NCI-H82 treated with DMSO at 0.1 percent for 48 hours (cell line): ENCODE results near the gene HOXA7.

ENCODE experiments used
- DNase-seq: peaks from one replicate; lab custom pipeline; 2025; ENCODE audit not compliant: unreplicated experiment; lab: John Stamatoyannopoulos, UW

The HOXA7 gene

DNA sequence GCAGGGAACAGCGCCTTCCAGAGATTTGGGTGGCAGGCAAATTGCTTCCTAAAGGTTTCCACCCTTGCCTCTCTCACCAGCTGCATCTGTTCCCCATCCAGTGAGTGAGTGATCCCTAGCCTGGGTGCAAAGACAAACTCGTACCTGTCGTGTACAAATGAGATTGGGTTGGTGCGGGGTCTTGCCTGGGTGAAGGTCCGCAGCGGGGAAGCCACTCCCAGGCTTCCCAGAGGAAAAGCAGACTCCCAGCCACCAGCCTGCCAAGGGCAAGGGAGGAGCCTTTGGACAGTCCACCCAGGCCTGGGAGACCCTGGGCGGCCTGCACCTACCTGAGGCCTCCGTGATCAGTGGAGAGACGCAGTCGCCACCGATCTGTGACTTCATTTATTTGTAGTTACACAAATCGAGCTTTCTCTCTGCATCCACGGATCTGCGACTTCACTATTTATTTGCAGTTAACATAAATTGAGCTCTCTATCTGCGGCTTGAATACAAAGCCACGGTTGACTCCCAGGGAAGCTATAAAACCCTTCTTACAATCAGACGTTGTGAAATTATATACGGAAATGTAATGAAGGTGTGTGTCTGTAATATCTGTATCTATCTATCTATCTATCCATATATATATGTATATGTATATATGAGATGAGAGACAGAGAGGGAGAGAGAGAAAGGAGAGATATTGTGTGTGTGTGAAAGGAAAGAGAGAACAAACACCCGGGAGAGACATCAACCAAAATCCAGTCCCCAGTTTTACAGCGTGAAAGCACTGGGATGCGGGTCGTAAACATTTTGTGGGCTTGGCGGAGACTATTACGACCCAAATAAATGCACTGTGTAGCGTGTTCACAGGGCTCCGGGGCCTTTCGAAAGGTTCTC, 3.0 kb upstream of the HOXA7 start:
- DNase-seq = no peak

GRCh38 chr7:27158436-27159265, 2.2 kb upstream of the HOXA7 start:
- no peak for DNase-seq

GRCh38 chr7:27157702-27158431, 1.4 kb upstream of the HOXA7 start:
- no peak for DNase-seq

DNA sequence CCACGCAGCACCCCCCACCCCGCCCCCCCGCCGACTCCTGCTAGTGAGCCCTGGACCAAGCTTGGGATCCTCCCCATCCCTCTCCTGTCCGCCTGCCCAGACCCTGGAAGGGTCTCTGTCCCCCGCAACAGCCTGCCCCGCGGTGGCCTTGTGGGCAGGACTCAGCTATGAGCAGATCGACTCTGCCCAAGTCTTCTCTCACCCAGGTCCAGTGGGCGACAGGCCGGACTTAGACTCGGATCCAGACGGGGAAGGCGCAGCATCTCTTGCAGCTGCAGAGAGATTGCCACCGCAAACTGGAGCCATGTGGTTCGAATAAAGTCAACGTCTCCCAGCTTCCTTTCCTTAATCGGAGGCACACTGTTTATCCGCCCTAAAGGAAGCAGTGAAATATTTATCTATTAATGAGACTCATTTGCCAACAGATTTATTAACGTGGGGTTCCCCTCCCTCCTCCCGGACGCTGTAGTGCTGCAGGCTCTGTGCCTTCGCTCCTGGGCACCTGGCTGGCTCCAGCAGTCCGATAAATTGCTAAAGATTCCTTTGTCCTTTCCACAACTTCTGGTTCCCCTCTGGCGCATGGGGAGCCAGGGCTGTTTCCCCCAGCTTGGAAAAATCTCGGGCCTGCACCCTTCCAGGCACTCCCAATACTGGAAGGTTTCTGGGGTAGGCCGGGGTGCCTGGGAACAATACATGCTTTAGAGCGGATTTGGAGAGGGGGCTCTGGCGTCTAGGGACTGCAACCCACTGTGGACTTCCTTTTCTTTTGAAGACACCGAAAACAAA, 634 bp upstream of the HOXA7 start:
- DNase-seq = no peak

- DNase-seq = no peak
These were observed 513 bp downstream of the HOXA7 start for GRCh38 chr7:27155816-27156507.

GRCh38 chr7:27154901-27155815, 1.3 kb downstream of the HOXA7 start:
- no peak for DNase-seq

DNA sequence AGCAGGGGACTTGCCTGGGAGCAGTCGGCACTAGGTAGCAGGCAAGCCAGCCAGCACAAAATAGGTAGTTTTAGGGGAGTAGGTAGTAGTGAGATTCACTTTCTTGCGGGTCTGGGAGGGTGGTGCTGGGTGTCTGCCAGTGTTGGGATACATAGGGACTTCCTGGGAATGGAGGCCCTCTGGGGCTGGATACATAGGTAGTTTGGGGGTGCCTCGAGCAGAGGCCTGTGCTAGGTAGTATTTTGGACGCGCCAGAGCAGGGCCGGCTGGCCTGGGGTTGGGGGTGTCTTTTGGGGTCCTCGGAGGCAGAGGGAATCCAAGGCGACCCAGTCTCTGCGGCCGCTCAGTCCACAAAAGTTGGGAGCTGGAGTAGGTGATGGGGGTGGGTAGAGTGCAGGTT, 2.1 kb downstream of the HOXA7 start:
- DNase-seq = no peak

GRCh38 chr7:27153526-27153925, 2.9 kb downstream of the HOXA7 start:
- DNase-seq = no peak

DNA sequence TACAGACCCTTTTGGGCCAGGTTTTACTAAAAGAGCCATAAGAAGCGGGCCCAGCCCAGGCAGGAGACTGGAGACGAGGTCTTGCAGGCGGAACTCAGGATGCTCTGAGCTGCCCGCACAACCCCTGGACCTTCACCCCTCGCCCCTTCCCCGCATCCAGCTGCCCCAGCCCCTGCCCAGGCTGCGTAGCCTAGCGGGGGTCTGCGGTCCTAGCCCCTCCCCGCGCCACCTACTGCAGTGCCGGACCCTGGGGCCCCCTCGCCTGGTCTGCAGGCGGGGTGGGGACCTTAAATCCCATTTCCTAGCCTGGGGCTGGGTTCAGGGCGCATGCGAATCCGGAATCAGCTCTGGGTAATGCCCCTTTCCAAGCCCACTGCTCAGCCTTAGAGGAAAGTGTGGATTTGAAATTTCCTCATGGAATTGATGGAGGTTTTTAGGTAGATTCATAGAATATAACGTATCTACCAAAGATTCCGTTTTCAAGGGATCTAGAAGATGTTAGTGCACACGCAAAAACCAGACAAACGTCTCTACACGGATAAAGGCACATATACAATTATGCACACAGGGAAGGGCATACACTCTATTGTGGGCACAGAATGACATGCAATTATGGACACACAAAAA, 3.5 kb downstream of the HOXA7 start:
- DNase-seq = no peak

DNA sequence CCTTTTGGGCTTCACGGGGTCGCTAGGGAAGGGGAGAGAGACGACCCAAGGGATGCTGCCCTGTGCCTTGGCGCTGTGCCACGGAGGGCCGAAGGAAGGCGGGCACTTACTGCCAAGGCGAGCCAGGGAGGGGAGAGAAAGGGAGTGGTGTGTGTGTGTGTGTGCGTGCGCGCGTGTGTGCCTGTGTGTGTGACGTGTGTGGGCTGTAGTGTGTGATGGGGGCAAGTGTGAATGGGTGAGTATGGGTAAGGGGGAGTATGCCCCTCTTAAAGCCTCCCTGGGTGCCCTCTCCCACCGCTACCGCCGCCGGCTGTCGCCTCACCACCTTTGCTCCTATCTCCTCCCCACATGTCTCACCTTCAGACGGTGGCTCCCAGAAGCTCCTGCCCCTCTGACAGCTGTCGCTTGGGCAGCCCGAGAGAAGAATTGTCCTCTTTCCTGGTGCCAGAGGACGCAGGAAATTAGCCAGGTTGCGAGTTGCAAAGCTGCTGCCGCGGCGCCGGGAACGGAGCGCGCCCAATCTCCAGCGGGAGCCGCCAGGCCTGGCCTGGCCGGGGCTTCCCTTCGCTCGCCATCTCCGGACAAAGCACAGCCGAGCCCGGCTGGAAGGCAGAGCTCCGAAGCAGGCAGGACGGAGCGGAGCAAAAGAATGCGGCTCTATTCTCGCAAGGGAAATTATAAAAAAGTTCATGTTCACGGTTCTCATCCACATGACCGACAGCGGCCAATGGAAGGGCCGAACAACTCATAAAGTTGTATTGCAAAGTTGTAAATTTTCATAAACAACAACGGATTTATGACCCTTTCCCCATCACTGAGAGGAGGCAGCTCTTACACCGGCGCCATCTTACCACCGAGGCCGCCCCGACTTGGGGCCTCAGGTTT, 4.3 kb downstream of the HOXA7 start, which contains the start of gene HOXA3:
Gene HOXA3 (minus strand): TSS at position 653 of the 885 bp plus-strand sequence. CDS start 41,943 bp downstream, outside the sequence.
- no peak for DNase-seq

DNA sequence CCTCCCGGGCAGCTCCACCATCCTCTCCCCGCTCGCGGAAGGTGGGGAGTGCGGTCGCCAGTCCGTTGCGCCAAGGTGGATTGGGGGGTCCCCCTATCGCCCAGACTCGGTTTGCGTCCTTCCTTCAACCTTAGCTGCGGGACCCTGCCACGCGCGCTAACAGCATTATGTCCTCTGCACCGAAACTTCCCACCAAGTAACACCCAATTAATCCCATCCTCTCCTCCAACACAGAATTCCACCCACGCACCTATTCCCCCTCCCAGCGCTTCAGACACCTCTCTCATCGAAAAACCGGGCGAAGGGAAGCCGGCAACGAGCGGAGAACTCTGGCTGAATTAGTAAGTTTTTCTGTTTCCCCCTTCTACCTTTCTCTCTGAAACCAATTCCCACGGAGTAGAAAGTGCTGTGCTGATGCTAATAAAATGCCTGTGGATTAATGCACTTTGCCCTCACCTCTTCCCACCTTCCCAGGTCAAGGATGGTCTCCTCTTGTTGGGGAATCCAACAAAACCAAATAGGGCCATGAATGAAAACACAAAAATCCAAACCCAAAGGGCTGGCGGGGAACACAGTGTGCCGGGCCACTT, 5.0 kb downstream of the HOXA7 start:
- no peak for DNase-seq

DNA sequence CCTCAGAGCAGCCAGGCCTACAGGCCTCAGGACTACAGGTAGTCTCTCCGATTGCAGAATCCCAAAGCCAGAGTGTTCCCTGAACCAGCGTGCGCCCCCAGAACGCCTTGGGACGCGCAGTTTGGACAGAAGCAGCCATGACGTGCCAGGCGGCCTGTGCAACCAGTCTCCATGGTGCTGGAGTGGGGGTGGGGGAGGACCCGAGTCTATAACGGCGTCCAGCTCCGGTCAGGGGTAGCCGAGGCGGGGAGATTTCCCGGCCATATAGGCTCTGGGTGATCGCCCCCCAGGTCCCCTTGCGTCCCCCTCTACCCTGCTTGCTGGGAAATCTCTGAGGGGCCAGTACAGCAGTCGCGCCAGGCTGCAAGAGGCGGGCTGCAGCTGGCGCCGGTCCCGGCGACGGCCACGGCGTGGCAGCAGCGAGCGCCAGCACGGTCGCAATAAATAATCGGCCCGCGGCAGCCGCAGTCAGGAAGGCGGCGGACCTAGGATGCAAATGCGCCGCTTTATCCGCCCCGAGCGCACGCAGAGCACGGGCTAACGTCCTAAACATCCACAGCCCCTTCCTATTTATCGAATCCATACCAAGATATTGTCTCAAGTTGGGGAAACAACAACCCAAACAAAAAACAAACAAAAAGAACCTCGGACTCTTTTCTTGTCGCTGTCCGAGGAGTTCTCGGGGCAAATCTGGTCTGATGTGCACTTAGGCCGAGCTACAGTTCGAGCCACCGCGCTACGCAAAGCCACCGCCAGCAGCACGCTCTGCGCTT, 5.7 kb downstream of the HOXA7 start:
- peak; percentile 50 for DNase-seq

DNA sequence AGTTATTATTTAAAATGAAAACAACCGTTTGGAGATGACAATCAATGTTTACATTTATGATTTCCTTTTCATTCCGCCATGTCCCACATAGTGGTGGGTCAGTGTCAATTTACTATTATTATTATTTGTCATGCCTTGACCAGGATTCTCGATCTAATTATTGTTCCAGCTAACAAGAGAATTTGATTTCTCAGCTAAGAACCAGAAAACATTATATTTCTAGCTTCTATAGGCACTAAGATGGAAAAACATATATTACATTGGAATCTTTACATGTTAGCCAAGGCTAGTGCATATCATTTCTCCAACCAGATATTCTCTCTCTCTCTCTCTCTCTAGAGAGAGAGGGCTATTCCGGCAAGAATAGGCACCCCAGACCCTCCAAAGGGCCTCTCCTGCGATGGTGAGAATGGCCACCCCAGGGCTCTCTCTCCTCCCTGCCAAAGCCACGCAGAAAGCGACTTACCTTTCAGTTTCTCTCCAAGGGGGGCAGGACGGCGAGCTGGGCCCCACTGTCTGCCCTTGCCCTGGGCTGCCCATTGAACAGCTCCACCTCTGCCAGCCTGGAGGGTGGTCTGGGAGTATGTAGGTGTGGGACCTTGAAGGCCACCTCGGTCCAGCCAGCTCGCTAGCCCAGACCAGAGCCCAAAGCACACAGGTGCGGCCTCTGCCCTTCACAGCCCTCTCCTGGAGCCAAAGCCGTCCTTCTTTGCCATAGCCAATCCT, 6.5 kb downstream of the HOXA7 start:
- DNase-seq = no peak

- no peak for DNase-seq
These were observed 7.5 kb downstream of the HOXA7 start for GRCh38 chr7:27148756-27149641.
